Bronchus fibroblast of lung (primary cell): ENCODE measurements around the gene ZNF213. TPM values are rescaled to one million over a fixed set of nuclear protein-coding genes. Genes with fewer than 3 reads are reported as not detected.

ENCODE experiments used
- total RNA-seq: library from RNA; depleted of rRNA; stranded (reverse); fragments of >200 nt; gene quantifications from 2 replicates; pipeline ENCODE4 v1.2.3, GENCODE V29; 2015

The ZNF213 gene
- total RNA-seq: 4.2 TPM in 2 replicates

GRCh38 chr16:3134338-3135125 lies at the start of gene ZNF213:
Gene ZNF213, plus strand, starts transcription at chr16:3135029. Its CDS starts 2,252 bp downstream, at chr16:3137281.

GRCh38 chr16:3098459-3099394 lies 36.1 kb upstream of the ZNF213 start, which contains the start of gene ZSCAN10:
Gene ZSCAN10, minus strand, starts transcription at chr16:3099294. Its CDS starts 6,357 bp downstream, at chr16:3092937.

GRCh38 chr16:3112058-3112880 lies 22.6 kb upstream of the ZNF213 start, which contains the start of gene ZNF205:
Gene ZNF205, plus strand, starts transcription at chr16:3112586. Its CDS starts 845 bp downstream, at chr16:3113431.

GRCh38 chr16:3187798-3188674 lies 53.2 kb downstream of the ZNF213 start, which contains the start of gene OR1F1:
Gene OR1F1, plus strand, starts transcription at chr16:3188204.

Other genes with a start within 250 kb of the ZNF213 start
- 34.6 and 35.1 TPM in 2 replicates for gene FLYWCH1, start 223.1 kb upstream of the ZNF213 start, total RNA-seq
- 0.15 TPM in 1 of 2 replicates, not detected in the other for gene KREMEN2, start 170.8 kb upstream of the ZNF213 start, total RNA-seq
- 19.6 and 24.9 TPM in 2 replicates for gene PAQR4, start 165.7 kb upstream of the ZNF213 start, total RNA-seq
- 47.6 and 51.1 TPM in 2 replicates for gene PKMYT1, start 154.6 kb upstream of the ZNF213 start, total RNA-seq
- not detected in 2 replicates for gene CLDN9, start 122.1 kb upstream of the ZNF213 start, total RNA-seq
- 0.15 and 0.17 TPM in 2 replicates for gene CLDN6, start 116.8 kb upstream of the ZNF213 start, total RNA-seq
- 376 and 378 TPM in 2 replicates for gene TNFRSF12A, start 114.7 kb upstream of the ZNF213 start, total RNA-seq
- gene HCFC1R1, start 111.1 kb upstream of the ZNF213 start, total RNA-seq: 59.5 and 72.5 TPM in 2 replicates
- gene THOC6, start 111.0 kb upstream of the ZNF213 start, total RNA-seq: 39.4 and 46.1 TPM in 2 replicates
- gene BICDL2, start 98.1 kb upstream of the ZNF213 start, total RNA-seq: not detected in 2 replicates
- gene MMP25, start 88.5 kb upstream of the ZNF213 start, total RNA-seq: under 0.01 TPM in 2 replicates
- gene IL32, start 69.4 kb upstream of the ZNF213 start, total RNA-seq: 24.1 and 25.2 TPM in 2 replicates
- not detected in 2 replicates for gene ZSCAN10, start 35.7 kb upstream of the ZNF213 start, total RNA-seq
- gene ZNF205, start 22.4 kb upstream of the ZNF213 start, total RNA-seq: 13.8 and 14.6 TPM in 2 replicates
- gene OR1F1, start 53.2 kb downstream of the ZNF213 start, total RNA-seq: not detected in 2 replicates
- 3.4 and 4.0 TPM in 2 replicates for gene ZNF200, start 100.1 kb downstream of the ZNF213 start, total RNA-seq
- gene MEFV, start 121.6 kb downstream of the ZNF213 start, total RNA-seq: not detected in 2 replicates
- 18.3 and 19.7 TPM in 2 replicates for gene ZNF263, start 148.5 kb downstream of the ZNF213 start, total RNA-seq
- 2.5 and 2.7 TPM in 2 replicates for gene TIGD7, start 170.4 kb downstream of the ZNF213 start, total RNA-seq
- gene ZNF75A, start 170.5 kb downstream of the ZNF213 start, total RNA-seq: 11.6 and 12.5 TPM in 2 replicates
- not detected in 2 replicates for gene OR2C1, start 220.9 kb downstream of the ZNF213 start, total RNA-seq